Prostate gland (tissue), 2 donors: ENCODE measurements around the gene RBKS.

Experiments used
- CTCF ChIP-seq, 4 experiments: fragments of 200-600 bp in 2 of 4; fragments of 450-650 bp in 2 of 4; sonication (generic) in 2 of 4; IDR thresholded peaks; 1 replicate in 3 of 4; 2 replicates in 1 of 4; pipeline ENCODE4 v1.5.1; 2016 to 2019; ENCODE audit warnings: antibody characterized with exemption in 4 of 4, mild to moderate bottlenecking in 2 of 4, moderate library complexity in 2 of 4
- POLR2A ChIP-seq: fragments of 450-650 bp; IDR thresholded peaks from one replicate; pipeline ENCODE4 v1.6.1; 2016; ENCODE audit warnings: antibody characterized with exemption, mild to moderate bottlenecking

GRCh38 chr2:27935026-27935425 is 44.8 kb upstream of the RBKS start:
- no peak for TF ChIP-seq CTCF (IDR thresholded peaks at IDR 0.05)
- no peak for TF ChIP-seq POLR2A
